ENCODE data around the gene CACNA1C.

CACNA1C gene

GRCh38 chr12:2374092-2374906, 321.5 kb downstream of the CACNA1C start:
- no peak for DNase-seq

- DNase-seq = no peak
Measured at GRCh38 chr12:2375871-2376270, 323.1 kb downstream of the CACNA1C start.

GRCh38 chr12:2376908-2377657, 324.3 kb downstream of the CACNA1C start:
- DNase-seq = no peak

DNA sequence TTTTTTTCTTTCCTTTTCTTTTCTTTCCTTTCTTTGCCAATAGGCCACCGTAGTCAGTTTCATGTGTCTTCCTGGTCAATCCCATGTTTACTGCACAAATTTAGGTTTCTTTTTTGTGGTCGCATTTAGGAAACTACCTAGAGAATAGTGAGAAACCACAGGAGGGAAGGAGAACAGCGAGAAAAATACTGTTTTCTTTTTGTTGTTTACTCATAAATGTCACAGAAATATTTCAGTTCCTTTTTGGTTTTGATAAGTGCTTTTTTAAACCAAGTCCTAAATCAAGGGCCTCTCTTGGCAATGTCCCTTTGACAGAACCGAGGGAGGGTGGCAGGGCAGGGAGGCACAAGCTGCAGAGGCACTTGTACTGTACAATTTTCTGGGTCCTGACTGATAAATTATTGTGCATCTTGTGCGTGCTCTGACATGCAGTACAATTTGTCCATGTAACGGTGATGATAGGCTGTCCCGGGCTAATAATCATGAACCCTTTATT, 326.1 kb downstream of the CACNA1C start:
- DNase-seq = no peak

DNA sequence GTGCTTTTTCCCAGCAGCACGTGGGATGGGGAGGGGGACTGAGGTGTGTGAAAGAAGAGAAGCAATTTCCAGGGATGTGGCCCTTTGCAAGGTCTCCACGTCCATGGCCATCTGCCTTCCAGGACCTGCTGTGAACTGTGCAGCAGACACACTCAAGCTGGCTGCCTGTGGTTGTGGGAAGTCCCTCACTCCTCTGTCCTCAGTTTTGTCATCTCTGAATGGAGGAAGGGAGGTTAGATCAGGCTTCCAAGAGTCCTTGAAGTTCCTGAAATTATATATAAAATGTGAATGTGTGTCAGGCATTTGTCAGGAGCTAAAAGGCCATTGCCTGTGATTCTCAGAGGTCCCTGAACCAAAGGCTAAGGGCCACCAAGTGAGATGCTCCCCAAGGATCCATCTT, 328.2 kb downstream of the CACNA1C start:
- no peak for DNase-seq

- DNase-seq = no peak
Measured at GRCh38 chr12:2382370-2383155, 329.8 kb downstream of the CACNA1C start.

GRCh38 chr12:2383325-2384028, 330.7 kb downstream of the CACNA1C start:
- no peak for DNase-seq

DNA sequence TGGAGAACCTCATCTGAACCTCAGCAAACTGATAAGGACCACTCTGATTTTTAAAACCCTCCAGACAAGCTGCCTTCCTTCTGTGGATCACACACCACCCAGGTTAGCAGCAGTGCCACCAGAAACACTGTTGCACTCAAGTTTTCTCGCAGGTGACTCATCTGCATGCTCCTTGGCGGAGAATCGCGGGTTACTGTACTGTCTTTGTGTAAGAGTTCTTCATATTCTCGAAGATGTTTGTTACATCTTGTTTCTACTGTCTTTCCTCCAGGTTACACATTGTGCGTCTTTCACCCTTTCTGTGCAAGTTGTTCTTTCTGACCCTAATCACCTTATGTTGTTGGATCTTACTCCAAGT, 331.2 kb downstream of the CACNA1C start:
- DNase-seq = no peak

DNA sequence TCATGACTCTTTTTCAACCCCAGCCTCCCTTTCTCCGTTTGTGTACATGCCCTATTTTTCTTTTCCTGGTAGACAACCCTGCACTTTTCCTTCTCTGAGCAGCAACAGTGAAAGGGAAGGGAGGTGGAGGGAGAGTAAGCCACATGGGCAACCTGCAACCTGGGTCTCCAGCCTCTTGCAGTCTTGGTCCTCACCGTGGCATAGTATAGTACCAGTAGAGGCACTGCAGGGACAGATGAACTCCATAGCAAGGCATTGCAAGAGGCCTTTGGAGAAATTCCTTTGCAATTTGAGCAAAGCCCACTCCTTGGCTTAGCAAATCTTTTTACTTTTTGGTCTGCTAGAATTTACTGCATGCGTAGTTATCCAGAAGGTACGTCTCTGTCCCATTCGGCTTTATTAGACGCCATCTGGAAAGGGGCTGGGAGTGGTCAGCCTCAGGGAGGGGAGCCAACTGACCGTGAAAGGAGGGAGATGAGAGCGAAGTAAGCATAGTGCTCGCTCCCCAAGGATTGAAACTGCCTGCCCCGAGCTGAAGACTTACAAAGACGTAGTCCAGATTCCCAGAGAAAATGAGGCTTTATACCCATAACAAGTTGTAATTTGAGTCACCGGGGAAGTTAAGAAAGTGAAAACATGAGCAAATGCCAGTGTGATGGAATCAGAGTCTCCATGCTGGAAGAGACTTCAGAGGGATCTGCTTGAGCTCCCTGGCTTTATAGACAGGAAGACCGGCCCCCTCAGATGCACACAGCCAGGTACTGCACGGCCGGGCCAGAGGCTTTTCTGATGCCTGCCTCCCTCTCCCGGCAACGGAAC, 332.0 kb downstream of the CACNA1C start:
- DNase-seq = no peak

- DNase-seq = no peak
Measured at GRCh38 chr12:2385529-2385928, 332.7 kb downstream of the CACNA1C start.

- DNase-seq = no peak
Measured at GRCh38 chr12:2386566-2386965, 333.8 kb downstream of the CACNA1C start.

- DNase-seq = no peak
Measured at GRCh38 chr12:2387103-2387834, 334.5 kb downstream of the CACNA1C start.

- no peak for DNase-seq
Measured at GRCh38 chr12:2389079-2389790, 336.4 kb downstream of the CACNA1C start.

DNA sequence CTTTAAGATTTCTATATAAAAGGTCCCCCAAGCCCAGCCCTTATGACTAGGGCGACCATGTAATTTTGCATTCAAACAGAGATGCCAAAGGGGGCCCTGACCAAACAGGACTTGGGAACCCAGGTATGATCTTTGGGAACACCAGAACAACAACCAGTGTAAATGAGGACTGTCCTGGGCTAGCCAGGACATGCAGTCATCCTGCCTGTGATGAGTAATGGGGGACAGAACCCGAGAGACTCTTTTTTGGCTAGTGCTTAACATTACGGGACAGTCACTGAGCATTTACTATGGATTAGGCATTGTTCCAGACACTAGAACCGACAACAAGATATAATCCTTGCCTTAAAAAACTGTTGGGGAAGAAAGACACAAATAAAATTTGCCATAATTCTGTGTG, 337.3 kb downstream of the CACNA1C start:
- DNase-seq = no peak

DNA sequence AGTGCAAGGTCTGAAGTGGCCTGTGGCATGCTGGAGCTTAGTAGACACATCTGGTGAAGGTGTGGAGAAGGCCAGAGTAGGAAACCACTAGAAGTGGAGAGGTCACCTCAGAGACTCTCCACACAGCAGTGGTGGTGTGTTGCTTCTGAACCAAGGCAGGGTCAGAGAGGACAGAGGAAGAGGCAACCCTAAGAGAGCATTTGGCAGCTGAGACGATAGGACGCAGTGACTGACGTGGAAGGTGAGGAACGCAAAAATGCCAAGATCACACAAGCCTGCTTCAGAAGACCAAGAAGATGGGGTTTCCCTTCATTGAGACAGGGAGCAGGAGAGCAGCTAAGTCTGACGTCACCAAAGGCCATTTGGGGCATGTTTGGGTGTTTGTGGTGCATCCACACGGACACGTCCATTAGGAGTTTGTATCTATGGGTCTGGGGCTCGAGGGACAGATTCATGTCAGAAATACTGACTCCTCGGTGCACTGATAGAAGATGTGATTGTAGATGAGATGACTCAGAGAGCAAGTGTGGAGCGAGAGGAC, 338.1 kb downstream of the CACNA1C start:
- no peak for DNase-seq

GRCh38 chr12:2391740-2392331, 339.0 kb downstream of the CACNA1C start:
- no peak for DNase-seq

DNA sequence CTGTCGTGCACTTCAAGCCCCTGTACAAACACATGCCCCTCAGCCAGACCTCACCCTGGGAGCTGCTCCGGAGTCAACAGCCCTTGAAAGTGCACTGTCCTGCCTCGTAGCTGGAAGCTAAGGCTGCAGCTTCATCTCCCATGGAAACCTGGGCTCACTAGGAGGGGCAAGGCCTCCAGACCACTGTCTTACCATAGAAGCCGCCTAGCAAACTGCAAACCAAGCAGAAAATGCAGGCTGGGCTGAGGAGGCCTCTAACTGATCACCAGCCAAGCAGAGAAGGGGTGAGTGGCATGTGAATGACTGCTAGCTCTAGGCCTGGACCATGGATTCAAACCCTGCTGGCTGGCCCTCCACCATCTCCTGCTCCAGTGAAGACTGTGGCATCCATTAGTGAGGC, 340.2 kb downstream of the CACNA1C start:
- no peak for DNase-seq

- DNase-seq = no peak
Measured at GRCh38 chr12:2393996-2394395, 341.2 kb downstream of the CACNA1C start.

GRCh38 chr12:2395354-2395977, 342.7 kb downstream of the CACNA1C start:
- DNase-seq = no peak

Measured in central memory CD4-positive, alpha-beta T cell (primary cell).